CD8-positive, alpha-beta memory T cell (primary cell): Measurements from ENCODE around the gene XG. TPM values are rescaled to one million over a fixed set of nuclear protein-coding genes. Genes with fewer than 3 reads are reported as not detected.

Experiments used
- CTCF ChIA-PET: fragments of 350-600 bp; sonication (Branson Sonifier 250); formaldehyde crosslinking; loops from one replicate; lab custom pipeline; 2021; ENCODE audit warnings: antibody characterized with exemption; lab: Charles Lee
- POLR2A ChIA-PET: fragments of 350-600 bp; sonication (Branson Sonifier 250); formaldehyde crosslinking; loops from one replicate; lab custom pipeline; 2021; ENCODE audit warnings: antibody characterized with exemption; lab: Charles Lee
- DNase-seq, 5 donors: peaks; one replicate each; pipeline versions ENCODE4 v3.0.0 to v3.0.0-alpha.2; 2020 to 2022; ENCODE audit warnings: mixed read lengths in 1 of 5
- H3K27ac ChIP-seq: one replicate; pipeline ENCODE4 v1.7.0; 2013; ENCODE audit warnings: low read depth, mild to moderate bottlenecking, low read length, moderate library complexity
- H3K27me3 ChIP-seq: 2 replicates; pipeline ENCODE4 v1.7.0; 2013; ENCODE audit warnings: low read length, mild to moderate bottlenecking; ENCODE audit not compliant: insufficient read depth, poor library complexity, severe bottlenecking
- H3K36me3 ChIP-seq: 2 replicates; pipeline ENCODE4 v1.7.0; 2013; ENCODE audit warnings: mild to moderate bottlenecking, low read length, moderate library complexity; ENCODE audit not compliant: insufficient read depth
- H3K4me1 ChIP-seq: 2 replicates; pipeline ENCODE4 v1.7.0; 2013; ENCODE audit warnings: mild to moderate bottlenecking, low read length, moderate library complexity; ENCODE audit not compliant: insufficient read depth
- H3K4me3 ChIP-seq: 2 replicates; pipeline ENCODE4 v1.7.0; 2013; ENCODE audit warnings: mild to moderate bottlenecking, low read length
- H3K9me3 ChIP-seq: 2 replicates; pipeline ENCODE4 v1.7.0; 2013; ENCODE audit warnings: mild to moderate bottlenecking, low read length
- H3K27ac Mint-ChIP-seq, 8 donors: one replicate each; pipeline ENCODE4 v1.8.0; 2020 to 2021; ENCODE audit warnings: mixed read lengths in 8 of 8, mild to moderate bottlenecking in 6 of 8, inconsistent platforms in 3 of 8, moderate library complexity in 3 of 8
- H3K27me3 Mint-ChIP-seq, 2 donors: one replicate each; pipeline ENCODE4 v1.8.0; 2020 to 2021; ENCODE audit warnings: mixed read lengths in 2 of 2, mild to moderate bottlenecking in 1 of 2, moderate library complexity in 1 of 2
- H3K36me3 Mint-ChIP-seq, 3 donors: one replicate each; pipeline ENCODE4 v1.8.0; 2020 to 2021; ENCODE audit warnings: mixed read lengths in 3 of 3, inconsistent platforms in 1 of 3, mild to moderate bottlenecking in 1 of 3
- H3K4me1 Mint-ChIP-seq, 3 donors: one replicate each; pipeline ENCODE4 v1.8.0; 2020 to 2021; ENCODE audit warnings: mixed read lengths in 3 of 3, inconsistent platforms in 1 of 3, mild to moderate bottlenecking in 1 of 3
- H3K4me3 Mint-ChIP-seq, 7 donors: one replicate each; pipeline ENCODE4 v1.8.0; 2020 to 2021; ENCODE audit warnings: mixed read lengths in 7 of 7, mild to moderate bottlenecking in 6 of 7, moderate library complexity in 4 of 7, inconsistent platforms in 2 of 7
- H3K9me3 Mint-ChIP-seq, 5 donors: one replicate each; pipeline ENCODE4 v1.8.0; 2020 to 2022; ENCODE audit warnings: mixed read lengths in 5 of 5, mild to moderate bottlenecking in 3 of 5, moderate library complexity in 2 of 5, inconsistent platforms in 1 of 5
- polyA plus RNA-seq: library from polyadenylated mRNA; unstranded; fragments of 300-500 nt; fragmentation: Illumina TruSeq; gene quantifications from one replicate; pipeline ENCODE4 v1.2.3, GENCODE V29; 2021
- total RNA-seq, 2 experiments: library from RNA; stranded (reverse); gene quantifications; one replicate each; pipeline ENCODE4 v1.2.3, GENCODE V29; 2021

Gene XG
- total and polyA plus RNA-seq, 3 experiments from 2014 or later, result not detected

DNA sequence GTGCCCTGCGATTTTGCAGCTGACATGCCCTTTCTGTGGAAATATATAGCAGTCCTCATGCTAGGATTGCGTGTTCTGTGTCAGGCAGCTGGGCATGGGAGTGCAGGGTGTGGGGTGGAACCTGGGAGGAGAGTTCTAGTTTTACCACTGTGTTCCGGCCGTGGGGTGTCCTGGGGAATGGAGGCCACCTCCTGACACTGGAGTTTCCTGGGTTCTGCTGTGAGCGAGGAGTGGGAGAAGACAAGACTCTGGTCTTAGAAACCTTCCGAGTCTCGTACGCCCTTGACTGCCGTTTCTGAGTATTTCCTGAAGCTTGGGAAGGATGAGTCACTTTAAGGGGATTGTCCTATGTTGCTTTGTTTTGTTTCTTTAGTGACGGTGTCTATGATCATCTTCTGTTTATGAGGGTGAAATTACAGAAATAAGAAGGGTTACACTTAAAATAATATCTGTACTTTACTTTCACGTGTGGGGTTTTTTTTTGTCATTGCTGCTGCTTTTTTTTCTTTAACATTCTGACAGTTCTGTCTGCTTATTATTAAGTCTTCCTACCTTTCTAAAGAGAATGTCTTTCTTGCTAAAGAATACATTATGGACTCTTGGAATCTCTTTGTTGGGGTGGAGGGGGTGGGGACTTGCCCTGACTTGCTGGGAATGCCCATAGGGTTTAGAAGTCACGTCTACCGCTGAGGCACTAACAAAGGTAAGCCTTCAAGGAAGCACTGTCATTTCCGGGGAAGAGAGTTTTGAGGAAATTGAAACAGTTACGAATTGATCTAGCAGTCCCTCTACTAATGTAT, 41.6 kb upstream of the XG start:
- ChIA-PET CTCF (no interaction called here), POLR2A (no interaction called here)
- Histone ChIP-seq H3K4me3 (peak overlapping the region; percentile 38), H3K27me3 (no peaks in the 10 kb centered on the region), H3K9me3 (no peaks in the 10 kb centered on the region), H3K36me3 (peaks cover 15% of the 10 kb centered on the region), H3K4me1 (peaks cover 55% of the 10 kb centered on the region), H3K27ac (peak overlapping the region; percentile 57)
- H3K27me3 Mint-ChIP-seq, result no peaks in the 10 kb centered on the region
- peaks cover 0 to 44% (median 5%) of the 10 kb centered on the region in 3 donors for H3K36me3 Mint-ChIP-seq
- peaks cover 52 to 62% (median 59%) of the 10 kb centered on the region in 3 donors for H3K4me1 Mint-ChIP-seq
- H3K4me3 Mint-ChIP-seq, result peak overlapping the region; percentile 70 to 90 (median 77)
- peak overlapping the region; percentile 85 to 98 (median 89) for H3K27ac Mint-ChIP-seq
- peak in 1 of 5 donors; percentile 26 for DNase-seq
- H3K9me3 Mint-ChIP-seq, result no peaks in the 10 kb centered on the region

DNA sequence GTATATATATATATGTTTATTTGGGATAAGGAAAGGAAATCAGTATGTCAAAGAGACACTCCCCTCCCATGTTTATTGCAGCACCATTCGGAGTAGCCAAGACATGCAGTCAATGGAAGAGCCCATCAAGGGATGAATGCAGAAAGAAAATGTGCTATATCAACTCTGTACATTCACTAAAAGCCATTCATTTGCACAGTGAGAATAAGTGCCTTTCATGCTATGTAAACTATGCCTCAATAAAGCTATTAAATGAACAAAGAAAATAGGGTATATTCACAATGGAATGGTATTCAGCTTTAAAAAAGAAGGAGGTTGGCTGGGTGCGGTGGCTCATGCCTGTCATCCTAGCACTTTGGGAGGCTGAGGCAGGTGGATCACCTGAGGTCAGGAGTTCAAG, 40.4 kb upstream of the XG start:
- Histone ChIP-seq H3K4me3 (no peak overlapping the region), H3K36me3 (peaks cover 19% of the 10 kb centered on the region), H3K4me1 (peaks cover 53% of the 10 kb centered on the region), H3K27me3 (no peaks in the 10 kb centered on the region), H3K27ac (no peak overlapping the region), H3K9me3 (no peaks in the 10 kb centered on the region)
- Mint-ChIP-seq H3K36me3 (peaks cover 0 to 45% (median 5%) of the 10 kb centered on the region in 3 donors), H3K27me3 (no peaks in the 10 kb centered on the region), H3K4me3 (no peak overlapping the region), H3K27ac (peak overlapping the region in 4 of 8 donors; percentile 6 to 76 (median 22)), H3K9me3 (no peaks in the 10 kb centered on the region), H3K4me1 (peaks cover 43 to 60% (median 50%) of the 10 kb centered on the region in 3 donors)
- ChIA-PET POLR2A (no interaction called here), CTCF (no interaction called here)
- DNase-seq, result no peak

DNA sequence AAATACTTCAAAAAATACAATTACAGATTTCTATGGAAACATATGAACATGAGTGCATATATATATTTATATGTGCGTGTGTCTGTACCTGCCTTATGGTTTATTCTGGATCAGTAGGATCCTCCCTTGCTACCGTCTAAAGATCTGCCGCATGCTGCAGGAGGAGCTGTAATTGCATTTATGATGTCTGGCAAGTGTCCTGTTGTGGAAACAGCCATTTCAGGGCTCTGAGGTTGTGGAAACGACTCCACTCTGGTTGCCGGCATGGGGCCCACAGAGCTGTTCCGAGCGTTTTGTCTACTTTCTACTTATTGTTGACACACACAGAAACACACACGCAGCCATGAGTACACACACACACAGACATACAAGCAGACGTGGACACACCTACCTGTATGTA, 39.4 kb upstream of the XG start:
- Mint-ChIP-seq H3K4me3 (no peak overlapping the region), H3K9me3 (no peaks in the 10 kb centered on the region), H3K36me3 (peaks cover 0 to 52% (median 5%) of the 10 kb centered on the region in 3 donors), H3K27ac (no peak overlapping the region), H3K4me1 (peaks cover 43 to 57% (median 50%) of the 10 kb centered on the region in 3 donors), H3K27me3 (no peaks in the 10 kb centered on the region)
- no peak for DNase-seq
- Histone ChIP-seq H3K4me1 (peaks cover 48% of the 10 kb centered on the region), H3K9me3 (no peaks in the 10 kb centered on the region), H3K27me3 (no peaks in the 10 kb centered on the region), H3K36me3 (peaks cover 21% of the 10 kb centered on the region), H3K4me3 (no peak overlapping the region), H3K27ac (no peak overlapping the region)
- POLR2A ChIA-PET, result no interaction called here
- CTCF ChIA-PET, result no interaction called here

DNA sequence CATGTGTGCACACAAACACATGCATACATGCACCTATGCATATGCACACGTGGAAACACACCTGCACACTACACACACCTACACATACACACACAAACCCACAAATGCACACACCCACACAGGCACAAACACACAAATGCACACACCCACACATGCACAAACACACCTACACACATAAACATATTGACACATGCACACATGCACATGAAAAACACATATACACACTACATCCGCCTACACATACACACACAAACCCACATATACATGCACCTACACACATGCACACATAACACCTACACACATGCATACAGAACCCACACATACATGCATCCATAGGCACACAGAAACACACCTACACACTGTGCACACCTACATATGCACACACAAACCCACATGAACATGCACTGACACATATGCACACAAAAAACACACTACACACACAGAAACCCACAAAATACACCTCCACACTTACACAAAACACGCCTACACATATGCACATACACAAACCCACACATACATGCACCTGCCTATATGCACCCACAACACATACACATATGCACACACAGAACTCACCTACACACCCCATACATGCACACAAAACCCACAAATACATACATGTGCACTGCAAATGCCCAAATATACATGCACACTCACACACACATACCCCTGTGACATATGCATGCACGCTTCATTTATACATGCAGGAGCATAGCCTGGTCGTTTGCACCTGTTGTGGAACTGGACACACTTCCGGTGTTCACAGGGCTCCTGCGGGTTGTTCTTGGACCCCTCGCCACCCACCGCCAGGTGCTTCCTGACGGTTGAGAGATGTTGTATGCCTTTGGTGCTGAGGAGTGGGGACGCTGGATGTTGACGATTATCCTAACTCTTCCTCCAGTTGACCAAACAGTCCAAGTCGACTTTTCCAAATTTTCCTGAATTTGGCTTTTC, 38.7 kb upstream of the XG start:
- CTCF ChIA-PET, result no interaction called here

DNA sequence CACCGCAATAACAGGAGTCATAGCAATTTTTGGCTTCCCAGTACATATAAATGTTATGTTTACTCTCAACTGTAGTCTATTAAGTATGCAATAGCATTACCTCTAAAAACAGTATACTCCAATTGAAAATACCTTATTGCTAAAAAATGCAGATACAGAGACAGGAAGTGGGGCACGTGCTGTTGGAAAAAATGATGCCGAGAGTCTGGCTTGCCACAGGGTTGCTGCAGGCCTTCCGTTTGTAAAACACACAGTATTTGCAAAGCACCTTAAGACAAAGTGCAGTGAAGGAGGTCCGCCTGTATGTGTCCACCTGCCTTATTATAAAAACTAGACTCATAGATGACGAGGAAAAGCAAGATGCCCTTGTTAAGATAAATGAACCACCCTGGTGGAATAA, 37.3 kb upstream of the XG start:
- no peak for DNase-seq
- ChIA-PET POLR2A (no interaction called here), CTCF (no interaction called here)
- Histone ChIP-seq H3K4me3 (no peak overlapping the region), H3K27me3 (no peaks in the 10 kb centered on the region), H3K36me3 (peaks cover 35% of the 10 kb centered on the region), H3K27ac (no peak overlapping the region), H3K4me1 (peaks cover 31% of the 10 kb centered on the region), H3K9me3 (no peaks in the 10 kb centered on the region)
- Mint-ChIP-seq H3K27ac (peak overlapping the region in 7 of 8 donors; percentile 48 to 75 (median 58)), H3K4me3 (peak overlapping the region in 1 of 7 donors; percentile 37), H3K36me3 (peaks cover 7 to 61% (median 12%) of the 10 kb centered on the region in 3 donors), H3K27me3 (no peaks in the 10 kb centered on the region), H3K4me1 (peaks cover 30 to 43% (median 39%) of the 10 kb centered on the region in 3 donors), H3K9me3 (no peaks in the 10 kb centered on the region)

More for the DNA sequence above, 38.7 kb upstream of the XG start:
- H3K36me3 Mint-ChIP-seq, result peaks cover 0 to 53% (median 5%) of the 10 kb centered on the region in 3 donors
- H3K9me3 ChIP-seq, result no peaks in the 10 kb centered on the region
- H3K4me1 ChIP-seq, result peaks cover 43% of the 10 kb centered on the region
- no peak overlapping the region for H3K4me3 ChIP-seq
- DNase-seq, result no peak
- no peaks in the 10 kb centered on the region for H3K9me3 Mint-ChIP-seq
- H3K4me1 Mint-ChIP-seq, result peaks cover 38 to 53% (median 46%) of the 10 kb centered on the region in 3 donors
- no peak overlapping the region for H3K4me3 Mint-ChIP-seq
- no peaks in the 10 kb centered on the region for H3K27me3 ChIP-seq
- H3K36me3 ChIP-seq, result peaks cover 26% of the 10 kb centered on the region
- no peak overlapping the region for H3K27ac ChIP-seq
- peak overlapping the region in 1 of 8 donors; percentile 24 for H3K27ac Mint-ChIP-seq
- no peaks in the 10 kb centered on the region for H3K27me3 Mint-ChIP-seq
- POLR2A ChIA-PET, result no interaction called here

DNA sequence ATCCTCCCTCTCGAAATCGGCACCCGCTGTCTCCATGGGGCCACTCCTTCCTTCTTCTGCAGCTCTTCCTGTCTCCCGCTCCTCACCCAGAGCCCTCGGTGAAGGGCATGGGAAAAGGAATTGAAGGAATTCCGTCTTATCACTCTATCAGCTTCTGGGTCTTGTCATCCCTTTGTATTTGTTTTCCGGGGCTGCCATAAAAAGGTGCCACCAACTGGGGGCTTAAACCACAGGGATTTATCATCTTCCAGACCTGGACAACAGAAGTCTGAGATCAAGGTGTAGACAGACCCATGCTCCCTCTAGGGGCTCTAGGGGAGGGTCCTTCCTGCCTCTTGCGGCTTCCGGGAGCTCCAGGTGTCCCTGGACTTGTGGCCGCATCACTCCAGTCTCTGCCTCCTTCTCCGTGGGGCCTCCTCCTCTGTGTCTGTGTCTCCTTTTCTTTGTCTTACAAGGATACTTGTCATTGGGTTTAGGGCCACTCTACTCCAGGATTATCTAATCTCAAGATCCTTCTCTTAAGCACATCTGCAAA, 36.7 kb upstream of the XG start:
- H3K4me1 ChIP-seq, result peaks cover 25% of the 10 kb centered on the region
- CTCF ChIA-PET, result no interaction called here
- H3K27ac ChIP-seq, result no peak overlapping the region
- no peak overlapping the region for H3K4me3 ChIP-seq
- no peaks in the 10 kb centered on the region for H3K27me3 ChIP-seq
- Mint-ChIP-seq H3K9me3 (no peaks in the 10 kb centered on the region), H3K4me3 (peak overlapping the region in 2 of 7 donors; percentile 11 to 48), H3K27ac (peak overlapping the region; percentile 34 to 80 (median 58)), H3K36me3 (peaks cover 13 to 67% (median 18%) of the 10 kb centered on the region in 3 donors), H3K27me3 (no peaks in the 10 kb centered on the region), H3K4me1 (peaks cover 24 to 38% (median 33%) of the 10 kb centered on the region in 3 donors)
- POLR2A ChIA-PET, result no interaction called here
- H3K9me3 ChIP-seq, result no peaks in the 10 kb centered on the region
- peaks cover 40% of the 10 kb centered on the region for H3K36me3 ChIP-seq
- DNase-seq, result no peak

DNA sequence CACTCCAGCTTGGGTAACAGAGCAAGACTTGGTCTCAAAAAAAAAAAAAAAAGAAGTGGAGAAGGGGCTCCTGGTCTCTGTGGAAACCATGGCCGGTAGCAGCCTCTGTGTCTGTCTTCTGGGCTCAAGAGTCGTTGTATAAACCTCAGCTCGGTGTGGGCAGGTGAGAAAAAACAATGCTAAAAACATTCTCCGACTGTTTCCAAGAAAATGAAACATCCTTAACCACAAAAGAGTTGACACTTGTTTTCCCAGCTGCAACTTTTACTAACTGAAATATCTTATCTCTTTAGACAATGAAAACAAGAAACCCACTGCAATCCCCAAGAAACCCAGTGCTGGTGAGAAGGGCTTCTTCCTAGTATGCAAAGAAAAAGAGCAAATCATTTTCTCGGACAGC, 34.5 kb upstream of the XG start:
- ChIA-PET CTCF (no interaction called here), POLR2A (no interaction called here)
- peak overlapping the region in 6 of 8 donors; percentile 17 to 85 (median 36) for H3K27ac Mint-ChIP-seq
- Histone ChIP-seq H3K36me3 (peaks cover 43% of the 10 kb centered on the region), H3K4me3 (no peak overlapping the region), H3K27me3 (no peaks in the 10 kb centered on the region), H3K9me3 (no peaks in the 10 kb centered on the region), H3K27ac (no peak overlapping the region), H3K4me1 (peaks cover 16% of the 10 kb centered on the region)
- DNase-seq, result no peak
- peaks cover 15 to 27% (median 19%) of the 10 kb centered on the region in 3 donors for H3K4me1 Mint-ChIP-seq
- H3K4me3 Mint-ChIP-seq, result no peak overlapping the region
- H3K9me3 Mint-ChIP-seq, result no peaks in the 10 kb centered on the region
- H3K27me3 Mint-ChIP-seq, result no peaks in the 10 kb centered on the region
- H3K36me3 Mint-ChIP-seq, result peaks cover 15 to 79% (median 18%) of the 10 kb centered on the region in 3 donors
